GM21423 (cell line): ENCODE results near the gene SPPL3.

Experiments
- ATAC-seq: cut with Tn5 transposase; IDR thresholded peaks from one replicate; pipeline ENCODE4 v1.9.1; 2021; ENCODE audit warnings: mild to moderate bottlenecking, moderate library complexity; ENCODE audit not compliant: unreplicated experiment

Gene SPPL3

GRCh38 chr12:120726510-120726793 lies 177.7 kb downstream of the SPPL3 start:
- ATAC-seq, result no peak

- peak; percentile 96 for ATAC-seq
Observed at GRCh38 chr12:120725659-120726509, 178.3 kb downstream of the SPPL3 start, which contains the start of gene ACADS. TSS of gene ACADS (plus strand) at chr12:120725826. CDS start at chr12:120725886, 60 bp downstream.

GRCh38 chr12:120725151-120725658 lies 179.0 kb downstream of the SPPL3 start:
- no peak for ATAC-seq

- no peak for ATAC-seq
Observed at GRCh38 chr12:120724720-120725119, 179.4 kb downstream of the SPPL3 start.

- no peak for ATAC-seq
Observed at GRCh38 chr12:120722784-120723183, 181.4 kb downstream of the SPPL3 start.

- no peak for ATAC-seq
Observed at GRCh38 chr12:120721866-120722265, 182.3 kb downstream of the SPPL3 start.

GRCh38 chr12:120720987-120721801 lies 183.0 kb downstream of the SPPL3 start:
- ATAC-seq, result no peak

- ATAC-seq, result no peak
Observed at GRCh38 chr12:120720234-120720986, 183.7 kb downstream of the SPPL3 start.

GRCh38 chr12:120719496-120720233 lies 184.5 kb downstream of the SPPL3 start:
- ATAC-seq, result no peak

GRCh38 chr12:120719072-120719471 lies 185.1 kb downstream of the SPPL3 start:
- ATAC-seq, result peak; percentile 56

GRCh38 chr12:120718055-120718454 lies 186.1 kb downstream of the SPPL3 start:
- no peak for ATAC-seq

- no peak for ATAC-seq
Observed at GRCh38 chr12:120713861-120714482, 190.2 kb downstream of the SPPL3 start.

- no peak for ATAC-seq
Observed at GRCh38 chr12:120712610-120713009, 191.5 kb downstream of the SPPL3 start.
